Right lobe of liver (tissue), 6 donors: ENCODE measurements around the gene ZNF829. TPM values are rescaled to one million over a fixed set of nuclear protein-coding genes. Genes with fewer than 3 reads are reported as not detected.

Experiments used
- ATAC-seq, 4 donors: fragments of 200-7000 bp; cut with Tn5 transposase; one replicate each; pipeline ENCODE4 v1.9.1; 2020; ENCODE audit warnings: mild to moderate bottlenecking in 4 of 4, moderate library complexity in 4 of 4
- DNase-seq, 3 donors: peaks; one replicate each; pipeline ENCODE4 v3.0.0-alpha.2; 2020
- H3K27ac ChIP-seq, 3 donors: fragments of 200-600 bp; one replicate each; pipeline ENCODE4 v1.8.0; 2022
- H3K27me3 ChIP-seq, 2 donors: fragments of 200-600 bp; one replicate each; pipeline ENCODE4 v1.8.0; 2022
- H3K36me3 ChIP-seq, 4 donors: fragments of 200-600 bp; sonication (generic) in 1 of 4; one replicate each; pipeline versions ENCODE4 v1.5.1 to v1.8.0; 2017 to 2022; ENCODE audit warnings: control low read depth in 1 of 4
- H3K4me1 ChIP-seq, 4 donors: fragments of 200-600 bp; sonication (generic) in 1 of 4; one replicate each; pipeline versions ENCODE4 v1.5.1 to v1.8.0; 2017 to 2022; ENCODE audit warnings: control low read depth in 1 of 4
- H3K4me3 ChIP-seq, 3 donors: fragments of 200-600 bp; one replicate each; pipeline ENCODE4 v1.8.0; 2022
- H3K9me3 ChIP-seq, 4 donors: fragments of 200-600 bp; sonication (generic) in 1 of 4; one replicate each; pipeline versions ENCODE4 v1.5.1 to v1.8.0; 2017 to 2022; ENCODE audit warnings: control low read depth in 1 of 4
- CTCF ChIP-seq, 4 donors: fragments of 200-600 bp in 3 of 4; fragments of 450-650 bp in 1 of 4; IDR thresholded peaks; one replicate each; pipeline versions ENCODE4 v1.5.1 to v1.8.0; 2016 to 2022; ENCODE audit warnings: antibody characterized with exemption in 4 of 4, mild to moderate bottlenecking in 2 of 4
- POLR2A ChIP-seq: fragments of 450-650 bp; IDR thresholded peaks from one replicate; pipeline ENCODE4 v1.6.1; 2017; ENCODE audit warnings: antibody characterized with exemption, mild to moderate bottlenecking
- WGBS: methylation state at CpG from one replicate; pipeline ENCODE4 v1.1.6; 2018; ENCODE audit warnings: low coverage, low lambda C conversion rate; ENCODE audit not compliant: insufficient coverage; ENCODE audit errors: missing lambda C conversion rate; 5-methylcytosine and 5-hydroxymethylcytosine counted together
- intact Hi-C, 2 donors: fragments of 100-400 bp; cut with DNase I; formaldehyde crosslinking; loops; one replicate each; pipeline versions ENCODE4 v1.11.2 to v1.14.1; 2022
- total RNA-seq, 6 experiments: library from RNA; depleted of rRNA in 2 of 6; stranded (reverse); fragments of >200 nt in 2 of 6; fragmentation: NEBNext Ultra II Directional in 3 of 6; extraction: Animal tissue kit (Norgen Biotek cat#: 25700) in 3 of 6; gene quantifications; one replicate each; pipeline versions ENCODE4 v1.1.0 to v1.2.4, GENCODE V29; 2016 to 2023
- donor health status: DM: no; HTN: yes; CAD: no.
- donor health status: DM: no; HTN: no; CAD: no.
- donor health status: DM: no; HTN: no; CAD: no.
- donor health status: DM: no; HTN: yes; CAD: no.
- donor health status: DM: no; HTN: yes; CAD: no.

ZNF829 gene
- total RNA-seq, 6 experiments from 2014 or later, result 0.55 to 0.95 (median 0.78) TPM

GRCh38 chr19:36894849-36895383, 21.2 kb downstream of the ZNF829 start:
- Histone ChIP-seq H3K9me3 (peaks cover 14 to 92% (median 38%) of the 10 kb centered on the region in 4 donors), H3K4me1 (no peaks in the 10 kb centered on the region), H3K36me3 (peaks cover 0 to 24% (median 0%) of the 10 kb centered on the region in 4 donors), H3K27me3 (no peaks in the 10 kb centered on the region), H3K4me3 (no peak overlapping the region), H3K27ac (no peak overlapping the region)
- intact Hi-C loops, result no loop called here
- WGBS, result 100% methylated on average over 1 of the region's 2 CpGs
- ATAC-seq (no peak), DNase-seq (no peak)
- no peak for TF ChIP-seq CTCF (IDR thresholded peaks at IDR 0.05)
- TF ChIP-seq POLR2A, result no peak

GRCh38 chr19:36891768-36892357, 24.2 kb downstream of the ZNF829 start:
- H3K4me1 ChIP-seq, result no peaks in the 10 kb centered on the region
- H3K4me3 ChIP-seq, result no peak overlapping the region
- H3K9me3 ChIP-seq, result peaks cover 14 to 83% (median 38%) of the 10 kb centered on the region in 4 donors
- TF ChIP-seq POLR2A (no peak), CTCF (IDR thresholded peaks at IDR 0.05) (no peak)
- WGBS, result 93% methylated on average over 3 of the region's 3 CpGs
- intact Hi-C loops, result no loop called here
- DNase-seq (no peak), ATAC-seq (no peak)
- H3K36me3 ChIP-seq, result peaks cover 0 to 16% (median 0%) of the 10 kb centered on the region in 4 donors
- H3K27ac ChIP-seq, result no peak overlapping the region
- no peaks in the 10 kb centered on the region for H3K27me3 ChIP-seq

- ATAC-seq, result no peak
- TF ChIP-seq POLR2A (no peak), CTCF (IDR thresholded peaks at IDR 0.05) (no peak)
- Histone ChIP-seq H3K4me1 (no peaks in the 10 kb centered on the region), H3K4me3 (no peak overlapping the region), H3K27me3 (no peaks in the 10 kb centered on the region), H3K9me3 (peaks cover 11 to 93% (median 55%) of the 10 kb centered on the region in 4 donors), H3K27ac (no peak overlapping the region), H3K36me3 (peaks cover 0 to 25% (median 0%) of the 10 kb centered on the region in 4 donors)
- no peak for DNase-seq
- 95% methylated on average over 10 of the region's 10 CpGs for WGBS
- intact Hi-C loops, result no loop called here
Observed at GRCh38 chr19:36876993-36877938, 38.8 kb downstream of the ZNF829 start.

- Histone ChIP-seq H3K4me3 (no peak overlapping the region), H3K27ac (no peak overlapping the region), H3K36me3 (peaks cover 0 to 8% (median 0%) of the 10 kb centered on the region in 4 donors), H3K9me3 (peaks cover 0 to 6% (median 0%) of the 10 kb centered on the region in 4 donors), H3K27me3 (no peaks in the 10 kb centered on the region), H3K4me1 (peaks cover 0 to 6% (median 0%) of the 10 kb centered on the region in 4 donors)
- intact Hi-C loops, result no loop called here
- ATAC-seq, result no peak
- TF ChIP-seq POLR2A (no peak), CTCF (IDR thresholded peaks at IDR 0.05) (no peak)
- DNase-seq, result no peak
- WGBS, result 95% methylated on average over 3 of the region's 3 CpGs
Observed at GRCh38 chr19:36851898-36852297, 64.2 kb downstream of the ZNF829 start.
